GM13976 (cell line): ENCODE results near the gene SEMA5B.
A peak's percentile ranks its signal among the peaks of the same experiment; 100 is the strongest.

Experiments
- DNase-seq: peaks from one replicate; pipeline ENCODE4 v3.0.0; 2012; ENCODE audit warnings: low spot score
- in situ Hi-C: fragments of 300-500 bp; cut with MboI; formaldehyde crosslinking; loops from one replicate; pipeline ENCODE4 v1.12.0; 2022; ENCODE audit warnings: low sequenced_read_pairs, mixed read lengths, inconsistent platforms; ENCODE audit not compliant: unreplicated experiment
- TF ChIP-seq, protein P1 (sequence below): IDR thresholded peaks from 2 replicates; pipeline ENCODE4 v1.5.1; 2012; ENCODE audit warnings: borderline replicate concordance, mild to moderate bottlenecking; ENCODE audit not compliant: insufficient read depth; ENCODE audit errors: extremely low read depth, missing control alignments, control extremely low read depth

The SEMA5B gene

DNA sequence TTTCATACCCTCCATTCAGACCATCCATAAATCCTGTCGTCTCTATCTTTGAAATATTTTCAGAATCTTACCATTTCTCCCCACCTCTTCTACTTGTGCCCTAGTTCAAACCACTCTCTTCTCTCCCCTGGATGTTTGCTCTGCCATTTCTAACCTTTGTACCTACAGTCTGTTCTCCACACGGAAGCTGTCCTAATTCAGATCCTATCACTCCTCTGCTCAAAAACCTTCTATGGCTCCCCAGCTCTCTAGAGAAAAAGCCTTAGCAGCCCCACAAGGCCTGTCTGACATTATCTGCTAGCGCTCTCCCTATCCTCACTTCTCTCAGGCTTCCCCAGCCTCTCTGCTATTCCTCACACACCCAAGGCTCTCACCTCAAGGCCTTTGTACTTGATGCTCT lies 4.5 kb upstream of the SEMA5B start:
- no peak for DNase-seq
- in situ Hi-C loops: no loop called here
- TF ChIP-seq, protein P1, sequence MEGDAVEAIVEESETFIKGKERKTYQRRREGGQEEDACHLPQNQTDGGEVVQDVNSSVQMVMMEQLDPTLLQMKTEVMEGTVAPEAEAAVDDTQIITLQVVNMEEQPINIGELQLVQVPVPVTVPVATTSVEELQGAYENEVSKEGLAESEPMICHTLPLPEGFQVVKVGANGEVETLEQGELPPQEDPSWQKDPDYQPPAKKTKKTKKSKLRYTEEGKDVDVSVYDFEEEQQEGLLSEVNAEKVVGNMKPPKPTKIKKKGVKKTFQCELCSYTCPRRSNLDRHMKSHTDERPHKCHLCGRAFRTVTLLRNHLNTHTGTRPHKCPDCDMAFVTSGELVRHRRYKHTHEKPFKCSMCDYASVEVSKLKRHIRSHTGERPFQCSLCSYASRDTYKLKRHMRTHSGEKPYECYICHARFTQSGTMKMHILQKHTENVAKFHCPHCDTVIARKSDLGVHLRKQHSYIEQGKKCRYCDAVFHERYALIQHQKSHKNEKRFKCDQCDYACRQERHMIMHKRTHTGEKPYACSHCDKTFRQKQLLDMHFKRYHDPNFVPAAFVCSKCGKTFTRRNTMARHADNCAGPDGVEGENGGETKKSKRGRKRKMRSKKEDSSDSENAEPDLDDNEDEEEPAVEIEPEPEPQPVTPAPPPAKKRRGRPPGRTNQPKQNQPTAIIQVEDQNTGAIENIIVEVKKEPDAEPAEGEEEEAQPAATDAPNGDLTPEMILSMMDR: no peak

DNA sequence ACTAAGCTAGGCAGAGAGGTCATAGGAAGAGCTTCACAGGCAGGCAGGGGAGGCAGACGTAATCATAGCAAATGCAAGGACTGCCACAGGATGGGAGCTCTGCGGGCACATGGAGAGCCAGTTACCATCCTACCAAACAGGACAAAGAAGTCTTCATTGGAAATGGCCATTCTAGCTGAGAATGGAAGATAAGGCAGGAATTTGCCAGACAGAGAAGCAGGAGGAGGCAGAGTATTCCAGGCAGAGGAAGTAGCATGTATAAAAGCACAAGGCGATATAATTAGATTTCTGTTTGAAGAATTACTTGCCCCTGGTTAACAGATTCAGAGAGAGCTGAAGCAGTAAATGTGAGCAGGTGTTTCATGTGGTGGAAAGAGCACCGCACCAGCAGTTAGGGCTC lies 3.5 kb upstream of the SEMA5B start:
- no peak for DNase-seq
- in situ Hi-C loops: no loop called here
- TF ChIP-seq, protein P1: no peak

DNA sequence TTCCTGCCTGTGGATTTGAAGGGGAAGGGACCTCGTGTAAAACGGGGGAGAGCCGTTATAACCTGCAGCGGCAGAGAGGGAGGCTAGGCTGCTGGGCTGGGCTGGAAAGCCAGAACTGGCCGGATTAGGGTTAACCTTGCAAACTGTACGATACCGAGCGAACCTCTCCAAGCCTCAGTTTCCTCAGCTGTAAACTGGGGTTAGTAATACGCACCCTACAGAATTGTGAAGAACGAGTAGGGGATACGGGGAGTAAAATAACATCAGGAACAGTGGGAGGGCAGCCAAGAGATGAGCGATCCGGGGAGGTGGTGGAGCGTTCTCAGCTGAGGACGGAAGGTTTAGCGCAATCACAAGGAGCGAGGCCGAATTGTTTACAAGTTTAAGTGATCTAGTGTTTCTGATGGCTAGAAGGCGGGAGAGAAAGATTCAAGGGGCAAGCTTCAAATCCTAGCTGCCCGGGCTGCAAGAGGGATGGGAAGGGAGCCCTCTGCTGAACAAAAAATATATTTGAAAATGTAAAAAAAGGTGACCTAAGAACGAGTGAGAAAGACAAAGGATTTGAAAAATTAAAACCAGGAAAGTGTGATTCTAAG lies 768 bp upstream of the SEMA5B start:
- TF ChIP-seq, protein P1: peak; percentile 34
- peak; percentile 70 for DNase-seq
- in situ Hi-C loops: no loop called here

DNA sequence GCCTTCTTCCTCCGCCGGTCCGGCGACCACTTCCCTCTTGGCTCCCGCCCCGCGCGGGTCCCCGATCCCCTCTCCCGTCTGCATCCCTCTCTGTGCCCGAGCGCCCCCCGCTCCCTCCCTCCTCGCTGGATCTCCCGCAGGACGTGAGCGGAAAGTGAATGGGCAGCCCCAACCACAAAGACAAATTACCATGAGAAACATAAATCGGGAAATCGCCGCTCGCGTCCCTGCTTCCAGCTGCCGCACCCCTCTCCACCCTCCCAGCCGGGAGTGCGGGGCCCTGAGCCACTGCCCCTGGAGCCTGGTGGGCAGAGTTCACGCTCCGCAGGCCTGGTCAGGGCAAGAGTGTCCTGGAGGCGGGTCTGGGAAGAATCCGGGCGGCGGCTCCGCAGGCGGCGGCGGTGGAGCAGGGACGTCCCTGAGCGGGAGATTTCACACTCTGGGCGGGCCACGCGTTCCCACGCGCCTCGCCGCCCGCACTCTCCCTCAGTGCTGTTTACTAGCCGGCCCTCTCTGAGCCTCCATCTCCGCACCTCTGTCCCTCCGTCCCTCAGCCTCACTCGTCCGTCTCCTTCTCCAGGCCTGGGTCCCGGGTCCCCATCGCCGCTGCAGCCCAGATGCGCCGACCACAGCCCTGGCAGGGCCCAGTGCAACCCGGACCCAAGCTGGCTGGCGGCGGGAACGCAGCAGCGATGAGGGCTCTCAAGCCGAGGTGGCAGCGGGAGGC lies 835 bp downstream of the SEMA5B start:
- DNase-seq: peak; percentile 61
- TF ChIP-seq, protein P1: no peak
- in situ Hi-C loops: no loop called here

DNA sequence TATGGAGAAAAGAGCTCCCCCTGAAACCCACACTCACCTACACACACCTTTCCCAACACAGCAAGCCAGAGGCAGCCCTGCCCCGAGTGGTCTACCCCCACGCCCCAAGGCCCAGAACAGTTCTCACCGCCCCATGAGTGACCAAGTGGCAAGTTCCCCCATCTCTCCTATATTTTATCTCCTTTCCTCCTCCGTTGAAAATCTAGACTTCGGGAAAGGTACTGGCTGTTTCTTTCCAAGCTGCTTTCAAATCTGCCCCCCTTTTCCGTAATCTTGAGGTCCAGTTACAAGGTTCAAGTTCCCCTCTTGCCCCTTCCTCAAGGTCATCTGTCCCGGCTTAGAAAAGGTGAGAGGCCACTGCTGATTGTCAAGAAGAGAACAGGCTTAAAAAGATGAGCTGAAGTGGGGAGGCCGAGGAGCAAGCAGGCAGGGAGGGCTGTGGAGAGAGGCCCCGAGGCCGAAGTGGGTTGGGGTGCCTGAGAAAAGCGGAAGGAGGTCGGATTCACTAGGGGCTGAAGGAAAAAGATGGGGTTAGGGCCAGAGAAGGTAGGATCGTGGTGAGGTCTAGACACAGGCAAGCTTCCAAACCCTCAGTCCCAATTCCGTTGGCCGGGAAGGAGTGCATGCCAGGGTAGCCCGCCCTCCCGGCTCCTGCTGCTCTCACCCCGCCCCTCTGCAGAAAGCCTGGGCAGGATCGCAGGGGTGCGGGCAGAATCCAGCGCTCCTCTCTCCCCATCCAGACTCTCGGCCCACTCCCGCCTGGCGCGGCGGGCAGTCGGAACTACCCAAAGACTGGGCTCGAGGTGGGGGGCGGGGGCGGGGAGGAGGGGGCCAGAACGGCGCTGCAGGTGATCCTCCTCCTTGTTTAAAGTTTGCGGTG lies 1.7 kb downstream of the SEMA5B start:
- peak; percentile 28 for DNase-seq
- TF ChIP-seq, protein P1: no peak
- in situ Hi-C loops: no loop called here

DNA sequence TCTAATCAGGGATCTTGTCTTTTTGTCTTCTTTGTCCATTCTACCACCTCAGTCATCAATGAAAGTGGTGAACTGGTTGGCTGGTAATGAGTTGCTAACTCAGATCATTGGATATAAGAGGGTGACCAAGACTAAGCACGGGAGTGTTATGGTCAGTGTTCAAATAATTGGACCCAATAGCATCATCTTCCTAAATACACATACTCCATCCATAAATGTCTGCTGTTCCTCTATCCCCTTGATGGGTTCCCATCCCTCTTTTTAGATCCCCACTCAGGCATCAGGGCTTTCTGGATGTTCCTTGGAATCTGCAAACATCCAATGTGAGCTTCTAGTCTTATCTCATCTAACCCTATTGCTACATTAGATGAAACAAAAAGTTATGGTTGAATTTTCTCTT lies 3.5 kb downstream of the SEMA5B start:
- TF ChIP-seq, protein P1: no peak
- DNase-seq: no peak
- in situ Hi-C loops: no loop called here
